Activated T-helper 1 cell treated with anti-CD3 and anti-CD28 coated beads, Interleukin-12 subunit alpha, Interleukin-12 subunit beta, Interleukin-2, Interleukin-4 antibody, amounts not matched to agents 30 ng/mL and 10 ng/mL and 1 ng/mL, durations not matched to agents 14 hours and 24 hours and 36 hours (primary cell): ENCODE data around the gene IL17RD. TPM values are rescaled to one million over a fixed set of nuclear protein-coding genes. Genes with fewer than 3 reads are reported as not detected.

Experiments
- DNase-seq: peaks from one replicate; pipeline ENCODE4 v3.0.0; 2021; ENCODE audit warnings: low spot score
- H3K27ac Mint-ChIP-seq: one replicate; pipeline ENCODE4 v1.8.0; 2021; ENCODE audit warnings: mild to moderate bottlenecking, mixed read lengths
- H3K27me3 Mint-ChIP-seq: one replicate; pipeline ENCODE4 v1.8.0; 2022; ENCODE audit warnings: mild to moderate bottlenecking, moderate library complexity, mixed read lengths; ENCODE audit not compliant: insufficient read depth
- H3K36me3 Mint-ChIP-seq: one replicate; pipeline ENCODE4 v1.8.0; 2021; ENCODE audit warnings: low read depth, mixed read lengths
- H3K4me1 Mint-ChIP-seq: one replicate; pipeline ENCODE4 v1.8.0; 2021; ENCODE audit warnings: low read depth, mixed read lengths
- H3K4me3 Mint-ChIP-seq: one replicate; pipeline ENCODE4 v1.8.0; 2021; ENCODE audit warnings: mild to moderate bottlenecking, moderate library complexity, mixed read lengths
- H3K9me3 Mint-ChIP-seq: one replicate; pipeline ENCODE4 v1.8.0; 2021; ENCODE audit warnings: mixed read lengths
- intact Hi-C: fragments of 100-400 bp; cut with micrococcal nuclease; formaldehyde crosslinking; loops from one replicate; pipeline ENCODE4 v1.15.1; 2024
- total RNA-seq: library from RNA; stranded (reverse); gene quantifications from 2 replicates; pipeline ENCODE4 v1.2.3, GENCODE V29; 2022

The IL17RD gene
- total RNA-seq, 1 donor from 2014 or later = not detected

- Mint-ChIP-seq H3K27ac (no peak overlapping the region), H3K9me3 (no peaks in the 10 kb centered on the region), H3K36me3 (peaks cover 2% of the 10 kb centered on the region), H3K4me3 (no peak overlapping the region), H3K4me1 (peaks cover 12% of the 10 kb centered on the region), H3K27me3 (peaks cover 61% of the 10 kb centered on the region)
- intact Hi-C loops = loop anchor here (5.0 to 10.0 kb wide), 2 partner anchors 66 to 427 kb away; partner anchors contain the start of gene ARF4
- DNase-seq = no peak
Observed at GRCh38 chr3:57168151-57168550, 3.0 kb upstream of the IL17RD start.

GRCh38 chr3:57166660-57167059 lies 1.5 kb upstream of the IL17RD start:
- no peak for DNase-seq
- intact Hi-C loops = loop anchor here (5.0 to 10.0 kb wide), 2 partner anchors 64 to 428 kb away; partner anchors contain the start of gene ARF4
- H3K9me3 Mint-ChIP-seq = no peaks in the 10 kb centered on the region
- peaks cover 12% of the 10 kb centered on the region for H3K4me1 Mint-ChIP-seq
- peaks cover 70% of the 10 kb centered on the region for H3K27me3 Mint-ChIP-seq
- no peak overlapping the region for H3K27ac Mint-ChIP-seq
- peaks cover 2% of the 10 kb centered on the region for H3K36me3 Mint-ChIP-seq
- H3K4me3 Mint-ChIP-seq = peak overlapping the region; percentile 60

GRCh38 chr3:57165641-57166040 lies 488 bp upstream of the IL17RD start:
- H3K27me3 Mint-ChIP-seq = peaks cover 76% of the 10 kb centered on the region
- peak overlapping the region; percentile 73 for H3K4me3 Mint-ChIP-seq
- H3K4me1 Mint-ChIP-seq = peaks cover 12% of the 10 kb centered on the region
- no peak for DNase-seq
- H3K36me3 Mint-ChIP-seq = peaks cover 2% of the 10 kb centered on the region
- no peak overlapping the region for H3K27ac Mint-ChIP-seq
- H3K9me3 Mint-ChIP-seq = no peaks in the 10 kb centered on the region
- intact Hi-C loops = loop anchor here (2.0 to 10.0 kb wide), 3 partner anchors 61 to 429 kb away; partner anchors contain the start of genes APPL1 and ARF4

- H3K9me3 Mint-ChIP-seq = no peaks in the 10 kb centered on the region
- peaks cover 2% of the 10 kb centered on the region for H3K36me3 Mint-ChIP-seq
- H3K27me3 Mint-ChIP-seq = peaks cover 75% of the 10 kb centered on the region
- H3K4me1 Mint-ChIP-seq = peaks cover 9% of the 10 kb centered on the region
- H3K4me3 Mint-ChIP-seq = peak overlapping the region; percentile 86
- no peak for DNase-seq
- H3K27ac Mint-ChIP-seq = no peak overlapping the region
- intact Hi-C loops = loop anchor here (2.0 to 10.0 kb wide), 2 partner anchors 63 to 431 kb away; partner anchors contain the start of genes APPL1 and ARF4
Observed at GRCh38 chr3:57164217-57164656, 916 bp downstream of the IL17RD start.

GRCh38 chr3:57163751-57164150 lies 1.4 kb downstream of the IL17RD start:
- H3K36me3 Mint-ChIP-seq = peaks cover 2% of the 10 kb centered on the region
- no peak overlapping the region for H3K27ac Mint-ChIP-seq
- no peak for DNase-seq
- H3K9me3 Mint-ChIP-seq = no peaks in the 10 kb centered on the region
- H3K4me3 Mint-ChIP-seq = peak overlapping the region; percentile 86
- intact Hi-C loops = loop anchor here (2.0 to 10.0 kb wide), 2 partner anchors 63 to 431 kb away; partner anchors contain the start of genes APPL1 and ARF4
- H3K27me3 Mint-ChIP-seq = peaks cover 74% of the 10 kb centered on the region
- H3K4me1 Mint-ChIP-seq = peaks cover 14% of the 10 kb centered on the region

- intact Hi-C loops = loop anchor here (10.0 kb wide), 1 partner anchor 433 kb away; the partner anchor contains the start of gene ARF4
Observed at GRCh38 chr3:57161915-57162314, 3.2 kb downstream of the IL17RD start.

GRCh38 chr3:57160765-57161538 lies 4.2 kb downstream of the IL17RD start:
- Mint-ChIP-seq H3K27me3 (peaks cover 61% of the 10 kb centered on the region), H3K9me3 (no peaks in the 10 kb centered on the region), H3K27ac (no peak overlapping the region), H3K4me1 (peaks cover 15% of the 10 kb centered on the region), H3K4me3 (no peak overlapping the region), H3K36me3 (peaks cover 2% of the 10 kb centered on the region)
- DNase-seq = no peak
- intact Hi-C loops = loop anchor here (10.0 kb wide), 1 partner anchor 434 kb away; the partner anchor contains the start of gene ARF4

More at GRCh38 chr3:57161915-57162314, 3.2 kb downstream of the IL17RD start:
- no peaks in the 10 kb centered on the region for H3K9me3 Mint-ChIP-seq
- peaks cover 2% of the 10 kb centered on the region for H3K36me3 Mint-ChIP-seq
- peaks cover 15% of the 10 kb centered on the region for H3K4me1 Mint-ChIP-seq
- H3K4me3 Mint-ChIP-seq = no peak overlapping the region
- H3K27me3 Mint-ChIP-seq = peaks cover 67% of the 10 kb centered on the region
- H3K27ac Mint-ChIP-seq = no peak overlapping the region
- no peak for DNase-seq

GRCh38 chr3:57160076-57160764 lies 4.9 kb downstream of the IL17RD start:
- no peak overlapping the region for H3K4me3 Mint-ChIP-seq
- intact Hi-C loops = loop anchor here (10.0 kb wide), 1 partner anchor 435 kb away; the partner anchor contains the start of gene ARF4
- H3K4me1 Mint-ChIP-seq = peaks cover 15% of the 10 kb centered on the region
- DNase-seq = no peak
- H3K27ac Mint-ChIP-seq = no peak overlapping the region
- peaks cover 2% of the 10 kb centered on the region for H3K36me3 Mint-ChIP-seq
- peaks cover 57% of the 10 kb centered on the region for H3K27me3 Mint-ChIP-seq
- no peaks in the 10 kb centered on the region for H3K9me3 Mint-ChIP-seq

- Mint-ChIP-seq H3K36me3 (no peaks in the 10 kb centered on the region), H3K9me3 (no peaks in the 10 kb centered on the region), H3K4me1 (peaks cover 10% of the 10 kb centered on the region), H3K27me3 (peaks cover 53% of the 10 kb centered on the region), H3K4me3 (no peak overlapping the region), H3K27ac (no peak overlapping the region)
- DNase-seq = no peak
- intact Hi-C loops = no loop called here
Observed at GRCh38 chr3:57158813-57159738, 6.1 kb downstream of the IL17RD start.

GRCh38 chr3:57158325-57158724 lies 6.8 kb downstream of the IL17RD start:
- Mint-ChIP-seq H3K9me3 (no peaks in the 10 kb centered on the region), H3K4me1 (peaks cover 7% of the 10 kb centered on the region), H3K27ac (no peak overlapping the region), H3K4me3 (no peak overlapping the region), H3K27me3 (peaks cover 47% of the 10 kb centered on the region), H3K36me3 (no peaks in the 10 kb centered on the region)
- DNase-seq = no peak
- intact Hi-C loops = no loop called here

- H3K4me1 Mint-ChIP-seq = peaks cover 7% of the 10 kb centered on the region
- no peaks in the 10 kb centered on the region for H3K36me3 Mint-ChIP-seq
- no peak overlapping the region for H3K4me3 Mint-ChIP-seq
- intact Hi-C loops = no loop called here
- no peaks in the 10 kb centered on the region for H3K9me3 Mint-ChIP-seq
- no peak overlapping the region for H3K27ac Mint-ChIP-seq
- no peak for DNase-seq
- peaks cover 43% of the 10 kb centered on the region for H3K27me3 Mint-ChIP-seq
Observed at GRCh38 chr3:57157545-57157944, 7.6 kb downstream of the IL17RD start.

GRCh38 chr3:57155310-57155643 lies 9.9 kb downstream of the IL17RD start:
- Mint-ChIP-seq H3K36me3 (no peaks in the 10 kb centered on the region), H3K4me1 (peaks cover 7% of the 10 kb centered on the region), H3K9me3 (no peaks in the 10 kb centered on the region), H3K4me3 (no peak overlapping the region), H3K27me3 (peaks cover 30% of the 10 kb centered on the region), H3K27ac (no peak overlapping the region)
- intact Hi-C loops = no loop called here
- DNase-seq = no peak
